ENCODE data around the gene ATP5F1E. TPM values are rescaled to one million over a fixed set of nuclear protein-coding genes. Genes with fewer than 3 reads are reported as not detected.
A peak's percentile ranks its signal among the peaks of the same experiment; 100 is the strongest.

The ATP5F1E gene
- total RNA-seq, 4 donors from 2014 or later: 9.9 to 21.1 (median 15.2) TPM

DNA sequence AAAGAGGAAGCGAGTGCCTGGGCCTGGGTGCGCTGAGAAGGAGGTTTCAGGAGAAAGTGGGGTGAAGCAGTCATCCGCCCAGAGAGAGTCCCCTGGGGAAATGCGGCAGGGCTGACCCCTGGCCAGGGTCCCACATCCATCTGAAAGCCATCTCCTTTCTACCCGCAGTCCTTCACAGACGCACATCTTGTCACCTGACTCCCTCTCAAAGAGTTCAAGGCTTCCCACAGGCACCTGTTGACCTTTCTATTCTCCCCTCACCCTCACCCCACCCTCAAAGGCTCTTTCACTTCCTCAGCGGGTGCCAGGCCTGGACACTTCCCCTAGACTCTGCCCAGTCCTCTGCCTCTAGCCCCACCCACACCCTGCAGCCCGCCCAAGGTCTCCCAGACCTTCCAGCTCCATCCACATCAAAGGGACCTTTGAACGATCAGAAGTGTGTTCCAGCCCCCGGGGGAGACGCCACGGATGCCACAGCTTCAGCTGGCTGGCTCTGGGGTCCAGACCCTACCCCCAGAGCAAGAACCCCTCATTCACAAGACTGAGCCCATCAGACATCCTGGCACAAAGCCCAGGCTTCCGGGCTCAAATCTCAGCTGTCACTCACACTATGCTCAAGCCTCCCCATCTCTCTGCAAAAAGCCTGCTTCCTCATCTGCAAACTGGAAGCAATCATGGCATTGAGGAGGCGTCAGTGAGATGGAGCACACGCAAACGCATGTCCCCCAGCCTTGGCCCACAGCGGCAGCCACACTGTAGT, 27.2 kb downstream of the ATP5F1E start:
- DNase-seq (ENCODE audit: low spot score in 2 of 2): peak in 1 of 2 donors; percentile 90
- TF ChIP-seq, protein P1, sequence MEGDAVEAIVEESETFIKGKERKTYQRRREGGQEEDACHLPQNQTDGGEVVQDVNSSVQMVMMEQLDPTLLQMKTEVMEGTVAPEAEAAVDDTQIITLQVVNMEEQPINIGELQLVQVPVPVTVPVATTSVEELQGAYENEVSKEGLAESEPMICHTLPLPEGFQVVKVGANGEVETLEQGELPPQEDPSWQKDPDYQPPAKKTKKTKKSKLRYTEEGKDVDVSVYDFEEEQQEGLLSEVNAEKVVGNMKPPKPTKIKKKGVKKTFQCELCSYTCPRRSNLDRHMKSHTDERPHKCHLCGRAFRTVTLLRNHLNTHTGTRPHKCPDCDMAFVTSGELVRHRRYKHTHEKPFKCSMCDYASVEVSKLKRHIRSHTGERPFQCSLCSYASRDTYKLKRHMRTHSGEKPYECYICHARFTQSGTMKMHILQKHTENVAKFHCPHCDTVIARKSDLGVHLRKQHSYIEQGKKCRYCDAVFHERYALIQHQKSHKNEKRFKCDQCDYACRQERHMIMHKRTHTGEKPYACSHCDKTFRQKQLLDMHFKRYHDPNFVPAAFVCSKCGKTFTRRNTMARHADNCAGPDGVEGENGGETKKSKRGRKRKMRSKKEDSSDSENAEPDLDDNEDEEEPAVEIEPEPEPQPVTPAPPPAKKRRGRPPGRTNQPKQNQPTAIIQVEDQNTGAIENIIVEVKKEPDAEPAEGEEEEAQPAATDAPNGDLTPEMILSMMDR (IDR thresholded peaks at IDR 0.05): no peak
- no peak for TF ChIP-seq POLR2A (IDR thresholded peaks at IDR 0.05)
- H3K4me3 ChIP-seq (ENCODE audit: low read depth, poor library complexity, severe bottlenecking): no peak overlapping the region
- intact Hi-C loops (cut with DNase I; ENCODE audit: low total_unique reads): no loop called here
- WGBS, 2 donors: 57 to 62% methylated on average over 17 of the region's 17 CpGs

DNA sequence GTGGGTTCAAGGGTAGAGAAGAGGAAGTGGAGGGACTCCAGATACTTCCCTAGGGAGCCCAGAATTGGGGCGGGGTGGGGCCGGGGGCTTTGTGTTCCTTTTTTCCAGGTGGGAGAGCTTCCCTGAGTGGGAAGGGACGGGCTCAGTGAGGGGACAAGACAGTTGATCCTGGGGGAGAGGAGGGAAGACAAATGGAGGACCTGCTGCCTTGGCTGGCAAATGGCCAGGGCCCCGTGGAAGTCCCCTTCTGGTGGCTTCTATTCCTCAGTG, 27.7 kb downstream of the ATP5F1E start:
- WGBS, 2 donors: 65 to 68% methylated on average over 4 of the region's 4 CpGs
- peak in 1 of 2 donors; percentile 91 for DNase-seq (ENCODE audit: low spot score in 2 of 2)
- no peak overlapping the region for H3K4me3 ChIP-seq (ENCODE audit: low read depth, poor library complexity, severe bottlenecking)
- intact Hi-C loops (cut with DNase I; ENCODE audit: low total_unique reads): no loop called here
- TF ChIP-seq, protein P1 (IDR thresholded peaks at IDR 0.05): no peak

DNA sequence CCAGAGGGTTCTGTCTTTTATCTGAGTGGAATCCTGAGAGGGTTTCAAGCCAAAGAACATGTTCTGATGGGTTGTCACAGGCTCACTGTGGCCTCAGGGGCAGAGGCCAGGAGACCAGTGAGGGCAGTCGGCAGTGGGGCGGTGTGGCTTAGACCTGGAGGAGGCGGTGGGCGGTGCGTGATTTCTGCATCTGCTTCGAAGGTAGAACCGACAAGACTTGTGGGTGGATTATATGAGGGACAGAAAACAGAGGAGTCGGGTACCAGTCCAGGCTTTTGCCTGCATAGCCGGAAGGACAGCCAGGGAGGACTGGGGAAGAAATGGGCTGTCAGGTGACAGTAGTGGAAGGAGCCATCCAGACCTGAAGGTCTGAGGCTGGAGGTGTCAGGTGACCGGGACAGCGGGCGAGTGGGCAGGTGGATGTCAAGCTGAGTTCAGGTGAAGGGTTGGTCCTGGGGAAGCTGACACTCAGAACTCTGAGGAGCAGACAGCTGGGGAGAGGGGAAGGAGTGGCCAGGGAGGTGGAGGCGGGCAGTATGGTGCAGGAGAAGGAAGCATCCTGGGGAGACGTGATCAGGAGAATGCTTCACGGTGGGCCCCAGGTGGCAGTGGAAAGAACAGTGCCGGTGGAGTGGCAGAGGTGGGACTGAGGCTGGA, 28.2 kb downstream of the ATP5F1E start:
- TF ChIP-seq, protein P1 (IDR thresholded peaks at IDR 0.05): no peak
- TF ChIP-seq POLR2A (IDR thresholded peaks at IDR 0.05): no peak
- DNase-seq (ENCODE audit: low spot score in 2 of 2): no peak
- no peak overlapping the region for H3K4me3 ChIP-seq (ENCODE audit: low read depth, poor library complexity, severe bottlenecking)
- intact Hi-C loops (cut with DNase I; ENCODE audit: low total_unique reads): no loop called here
- WGBS, 2 donors: 78 to 87% methylated on average over 16 of the region's 16 CpGs

DNA sequence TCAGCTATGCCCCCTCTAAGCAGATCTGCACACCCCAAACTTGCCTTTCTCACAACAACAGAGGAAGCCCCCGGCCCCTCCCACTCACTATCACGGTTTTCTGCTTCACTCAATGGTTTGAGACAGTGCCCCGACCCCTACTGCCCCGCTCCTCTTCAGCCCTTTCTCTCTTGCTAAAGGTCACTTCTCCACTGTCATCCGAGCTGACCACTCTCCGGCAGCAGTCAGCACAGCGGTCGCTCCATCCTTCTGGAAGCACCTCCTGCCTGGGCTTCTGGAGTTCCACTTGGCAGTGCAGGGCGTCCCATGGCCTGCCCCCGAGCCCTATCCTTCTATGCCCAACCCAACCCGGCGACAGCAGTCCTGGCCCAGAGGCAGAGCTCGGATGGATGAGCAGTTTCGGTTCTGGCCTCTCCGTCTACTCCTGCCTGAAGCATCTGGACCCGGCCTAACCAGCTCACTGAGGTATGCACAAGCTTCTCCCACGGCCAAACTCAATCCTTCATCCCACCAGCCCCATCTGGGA, 29.2 kb downstream of the ATP5F1E start:
- intact Hi-C loops (cut with DNase I; ENCODE audit: low total_unique reads): no loop called here
- no peak for TF ChIP-seq POLR2A (IDR thresholded peaks at IDR 0.05)
- TF ChIP-seq, protein P1 (IDR thresholded peaks at IDR 0.05): no peak
- DNase-seq (ENCODE audit: low spot score in 2 of 2): no peak
- WGBS, 2 donors: 86 to 88% methylated on average over 17 of the region's 17 CpGs
- H3K4me3 ChIP-seq (ENCODE audit: low read depth, poor library complexity, severe bottlenecking): no peak overlapping the region

DNA sequence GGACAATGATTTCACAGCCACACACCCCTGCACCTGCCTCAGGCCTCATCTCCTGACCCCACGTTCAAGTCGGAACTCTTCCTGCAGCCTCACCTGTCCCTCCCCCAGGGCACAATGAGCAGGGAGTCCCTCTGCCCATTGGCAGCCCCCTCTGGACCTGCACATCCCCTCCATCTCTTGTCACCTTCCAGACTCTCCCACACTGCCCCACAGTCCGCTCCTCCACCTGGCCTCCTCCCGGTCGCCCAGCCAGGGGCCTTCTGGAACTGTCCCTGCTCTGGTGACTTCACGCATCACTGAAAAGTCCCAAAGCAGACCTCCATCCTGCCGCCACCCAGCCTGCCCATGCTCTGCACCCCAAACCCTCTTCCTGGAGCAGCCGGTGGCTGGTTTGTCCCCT, 29.7 kb downstream of the ATP5F1E start:
- WGBS, 2 donors: 93 to 94% methylated on average over 7 of the region's 8 CpGs
- intact Hi-C loops (cut with DNase I; ENCODE audit: low total_unique reads): no loop called here
- H3K4me3 ChIP-seq (ENCODE audit: low read depth, poor library complexity, severe bottlenecking): no peak overlapping the region
- TF ChIP-seq, protein P1 (IDR thresholded peaks at IDR 0.05): no peak
- TF ChIP-seq POLR2A (IDR thresholded peaks at IDR 0.05): no peak
- DNase-seq (ENCODE audit: low spot score in 2 of 2): no peak

Data from lower leg skin (tissue), 4 donors.